HG02678 (cell line): Measurements from ENCODE around the gene DENND2A.
"Not testable (repeated sequence)": the region's sequence is repeated elsewhere in the genome, so short reads cannot be mapped to it uniquely, and the experiment has no call there.

Experiments
- ATAC-seq: cut with Tn5 transposase; IDR thresholded peaks from one replicate; pipeline ENCODE4 v1.9.1; 2021; ENCODE audit warnings: mild to moderate bottlenecking, moderate library complexity; ENCODE audit not compliant: unreplicated experiment

Gene DENND2A

DNA sequence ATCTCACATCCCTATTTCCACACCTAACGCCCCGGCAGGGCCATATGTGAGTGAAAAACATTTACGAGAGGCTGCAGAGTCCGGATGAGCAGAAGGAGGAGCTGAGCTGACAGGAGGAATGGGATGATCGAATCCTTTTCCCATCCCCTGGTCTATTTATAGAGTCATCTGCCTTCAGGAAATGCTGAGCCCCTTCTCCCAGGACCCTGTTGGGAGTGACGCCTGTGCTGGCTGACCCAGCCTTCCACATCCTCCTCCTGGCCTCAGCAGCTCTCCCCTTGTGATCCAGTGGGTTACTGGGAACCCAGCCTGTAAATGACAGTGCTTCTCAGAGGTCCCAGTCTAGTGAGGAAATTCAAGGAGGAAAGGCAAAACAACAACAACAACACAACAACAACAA lies 16.6 kb downstream of the DENND2A start:
- ATAC-seq: no peak

DNA sequence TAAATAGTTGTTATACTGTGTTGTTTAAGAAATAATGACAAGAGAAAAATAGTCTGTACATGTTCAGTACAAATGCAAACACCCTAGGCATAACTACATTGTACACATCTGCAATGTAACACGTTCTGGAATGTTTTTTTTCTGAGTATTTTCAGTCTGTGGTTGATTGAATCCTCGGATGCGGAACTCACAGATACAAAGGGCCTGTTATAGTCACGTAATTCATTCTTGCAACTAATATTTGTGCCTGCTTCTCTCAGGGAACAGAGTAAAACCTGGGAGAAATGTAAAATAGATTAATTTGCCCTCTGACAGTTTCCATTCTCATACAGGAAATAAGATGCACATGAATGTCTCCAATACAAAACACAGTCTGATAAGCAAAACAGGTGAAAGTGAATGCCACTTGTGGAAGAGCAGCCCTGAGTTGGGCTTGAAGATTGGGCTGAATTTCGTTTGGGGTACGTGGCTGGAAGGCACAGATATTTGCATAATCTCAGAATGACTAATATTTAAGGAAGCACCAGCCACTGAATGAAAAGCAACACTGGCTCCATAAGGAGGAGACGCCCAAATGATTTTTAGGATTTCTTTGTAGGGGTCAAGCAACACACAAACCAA lies 19.1 kb downstream of the DENND2A start:
- no peak for ATAC-seq

DNA sequence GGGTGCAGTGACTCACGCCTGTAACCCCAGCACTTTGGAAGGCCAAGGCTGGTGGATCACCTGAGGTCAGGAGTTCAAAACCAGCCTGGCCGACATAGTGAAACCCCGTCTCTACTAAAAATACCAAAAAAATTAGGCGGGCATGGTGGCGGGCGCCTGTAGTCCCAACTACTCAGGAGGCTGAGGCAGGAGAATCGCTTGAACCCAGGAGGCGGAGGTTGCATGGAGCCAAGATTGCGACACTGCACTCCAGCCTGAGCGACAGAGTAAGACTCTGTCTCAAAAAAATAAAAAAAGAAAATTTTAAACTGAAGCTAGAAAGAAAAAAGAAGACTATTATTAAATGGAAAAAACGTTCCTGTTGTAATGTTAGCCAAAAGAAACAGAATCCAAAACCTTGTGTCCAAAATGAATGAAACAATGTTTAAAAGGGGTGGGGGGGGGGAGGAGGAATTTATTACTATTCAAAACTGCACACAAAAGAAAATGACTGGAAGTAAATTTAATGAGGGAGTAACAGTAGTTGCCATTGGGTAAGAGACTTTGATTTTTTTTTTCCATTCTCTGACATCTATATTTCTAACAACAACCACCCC lies 20.6 kb downstream of the DENND2A start:
- not testable (repeated sequence) for ATAC-seq

GRCh38 chr7:140619176-140619575 lies 21.4 kb downstream of the DENND2A start:
- no peak for ATAC-seq

GRCh38 chr7:140618306-140618705 lies 22.3 kb downstream of the DENND2A start:
- ATAC-seq: no peak

GRCh38 chr7:140617081-140617480 lies 23.5 kb downstream of the DENND2A start:
- no peak for ATAC-seq

DNA sequence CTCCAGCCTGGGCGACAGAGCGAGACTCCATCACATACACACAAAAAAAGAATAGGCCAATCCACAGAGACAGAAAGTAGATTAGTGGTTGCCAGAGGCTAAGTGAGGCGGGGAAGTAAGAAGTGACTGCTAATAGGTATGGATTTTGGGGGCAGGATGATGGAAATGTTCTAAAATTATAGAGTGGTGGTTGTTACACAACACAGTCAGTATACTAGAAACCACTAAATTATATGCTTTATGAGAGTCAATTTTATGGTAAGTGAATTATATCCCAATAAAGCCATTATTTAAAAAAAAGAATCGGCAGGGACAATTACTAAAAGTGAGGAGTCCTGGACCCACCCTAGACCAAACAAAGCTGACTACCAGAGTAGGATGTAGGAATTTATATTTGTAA lies 24.3 kb downstream of the DENND2A start:
- no peak for ATAC-seq

DNA sequence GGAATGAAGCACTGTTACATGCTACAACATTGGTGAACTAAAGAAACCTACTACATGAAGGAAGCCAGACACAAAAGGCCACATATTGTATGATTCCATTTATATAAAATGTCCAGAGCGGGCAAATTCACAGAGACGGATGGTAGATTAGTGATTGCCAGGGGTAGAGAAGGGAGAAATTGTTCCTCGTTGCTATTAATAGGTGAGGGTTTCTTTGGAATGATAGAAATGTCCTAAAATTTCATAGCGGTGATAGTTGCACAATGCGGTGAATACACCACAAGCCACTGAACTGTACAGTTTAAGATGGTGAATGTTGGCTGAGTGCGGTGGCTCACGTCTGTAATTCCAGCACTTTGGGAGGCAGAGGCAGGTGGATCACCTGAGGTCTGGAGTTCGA lies 29.0 kb downstream of the DENND2A start:
- ATAC-seq: no peak

DNA sequence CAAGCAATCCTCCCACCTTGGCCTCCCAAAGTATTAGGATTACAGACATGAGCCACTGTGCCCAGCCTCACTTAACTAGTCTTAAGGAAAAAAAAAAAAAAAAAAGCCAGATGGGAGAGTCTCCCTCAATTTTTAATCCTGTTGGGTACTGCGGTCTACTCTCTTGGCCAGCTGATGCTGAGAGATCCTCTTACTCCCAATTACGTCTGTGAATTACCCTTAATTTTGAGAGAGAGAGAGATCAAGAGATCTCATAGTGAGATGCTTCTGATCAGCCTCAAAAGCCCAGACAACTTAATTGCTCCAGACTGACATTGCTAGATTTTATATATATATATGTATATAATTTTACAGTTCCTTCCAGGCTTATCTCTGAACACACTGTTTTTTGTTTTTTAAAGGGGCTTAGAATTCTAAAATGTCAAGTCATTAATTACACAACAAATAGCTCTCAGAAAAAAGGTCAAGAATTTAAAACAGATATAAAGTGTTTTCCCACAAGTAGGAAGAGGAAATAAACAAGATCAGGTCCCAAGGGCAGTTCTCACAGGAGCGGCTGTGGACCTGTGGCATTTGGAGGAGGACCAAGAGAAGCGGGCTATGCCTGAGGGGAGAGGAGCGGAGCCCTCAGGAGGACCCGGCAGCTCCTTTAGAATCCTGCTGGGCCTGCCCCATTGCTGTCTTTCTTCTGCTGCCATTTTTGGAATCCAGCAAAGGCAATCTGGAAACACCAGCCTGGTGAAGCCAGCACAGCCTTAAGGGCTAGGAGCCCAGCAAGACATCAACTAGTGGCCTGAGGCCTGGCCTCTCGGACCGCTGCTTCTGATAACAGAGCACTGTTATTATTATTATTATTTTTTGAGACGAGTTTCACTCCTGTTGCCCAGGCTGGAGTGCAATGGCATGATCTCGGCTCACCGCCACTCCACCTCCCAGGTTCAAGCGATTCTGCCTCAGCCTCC lies 30.1 kb downstream of the DENND2A start:
- ATAC-seq: no peak

GRCh38 chr7:140609646-140610045 lies 31.0 kb downstream of the DENND2A start:
- ATAC-seq: no peak

DNA sequence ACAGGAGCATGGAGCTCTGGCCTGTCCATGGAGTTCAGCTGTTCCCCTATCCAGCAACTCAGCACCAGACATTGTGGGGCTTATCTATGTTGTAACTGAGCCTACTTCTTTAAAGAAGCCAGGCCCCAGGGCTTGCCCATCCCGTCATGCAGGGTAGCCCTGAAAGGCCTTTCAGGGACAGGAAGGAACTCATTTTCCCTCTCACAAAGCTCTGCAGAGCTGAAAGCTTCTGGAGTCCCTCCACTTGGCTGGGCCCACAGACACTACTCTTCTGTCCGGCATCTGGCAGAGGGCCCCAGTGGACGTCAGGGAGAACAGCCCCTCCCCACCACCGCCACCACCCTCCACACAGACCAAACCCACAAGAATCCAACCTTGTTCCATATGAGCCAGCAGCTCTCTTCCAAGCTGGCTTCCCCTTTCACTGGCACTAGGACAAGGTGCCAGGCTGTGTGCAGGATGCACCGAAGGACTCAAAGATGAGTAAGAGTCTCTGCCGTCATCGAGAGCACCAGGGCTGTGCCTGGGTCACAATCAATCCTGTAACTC lies 33.1 kb downstream of the DENND2A start:
- ATAC-seq: no peak

DNA sequence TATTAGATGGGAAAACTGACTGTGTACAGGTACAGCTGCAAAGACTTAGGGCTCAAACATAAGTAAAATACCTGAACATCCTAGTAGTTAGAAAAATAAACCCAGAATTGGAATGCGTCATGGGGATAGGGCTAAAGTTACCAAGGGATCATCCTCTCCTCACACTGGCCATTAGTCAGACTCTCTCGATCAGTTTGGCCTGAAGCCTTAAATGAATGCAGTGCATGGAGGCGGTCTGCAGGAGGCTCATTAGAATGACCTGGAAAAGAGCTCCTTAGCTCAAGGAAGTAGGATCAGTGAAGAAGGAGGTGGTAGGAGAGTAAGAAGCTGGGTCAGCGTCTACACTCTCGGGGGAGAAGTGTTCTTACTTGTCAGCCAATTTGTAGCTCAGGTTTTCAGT lies 35.3 kb downstream of the DENND2A start:
- no peak for ATAC-seq

DNA sequence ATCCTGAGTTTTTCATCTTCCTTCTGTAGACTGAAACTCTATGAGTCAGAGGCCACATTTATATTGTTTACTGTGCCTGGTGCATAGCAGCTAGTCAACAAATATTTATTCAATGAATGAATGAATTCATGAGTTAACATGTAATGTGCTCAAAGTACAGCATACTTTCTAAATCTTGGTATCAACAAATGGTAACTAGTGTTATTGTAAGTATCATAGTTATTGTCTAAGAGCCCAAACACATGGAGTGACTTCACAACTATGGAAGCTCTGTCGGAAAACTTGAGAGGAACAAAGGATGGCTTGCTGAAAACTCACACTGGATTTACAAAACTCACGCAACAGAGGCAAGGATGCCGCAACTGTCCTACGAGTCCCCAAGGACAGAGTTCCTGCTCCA lies 35.9 kb downstream of the DENND2A start:
- ATAC-seq: no peak

DNA sequence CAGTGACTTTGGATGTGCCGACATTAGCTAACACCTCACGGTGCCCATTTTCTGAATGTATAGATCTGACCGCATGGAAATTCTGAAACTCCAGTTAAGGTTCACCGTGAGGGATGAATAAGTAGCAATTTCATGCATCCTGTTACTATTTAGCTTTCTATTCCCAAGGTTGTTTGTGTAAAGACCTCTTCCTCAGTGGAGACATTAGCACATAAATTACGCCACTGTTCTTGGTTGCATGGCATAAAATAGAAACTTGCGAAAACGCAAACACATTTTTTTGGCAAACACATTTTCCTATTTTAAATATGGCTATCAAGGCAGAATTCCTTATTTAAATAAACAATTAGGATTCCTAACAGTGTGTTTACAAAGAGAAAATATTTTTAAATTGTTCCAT lies 36.5 kb downstream of the DENND2A start:
- no peak for ATAC-seq

DNA sequence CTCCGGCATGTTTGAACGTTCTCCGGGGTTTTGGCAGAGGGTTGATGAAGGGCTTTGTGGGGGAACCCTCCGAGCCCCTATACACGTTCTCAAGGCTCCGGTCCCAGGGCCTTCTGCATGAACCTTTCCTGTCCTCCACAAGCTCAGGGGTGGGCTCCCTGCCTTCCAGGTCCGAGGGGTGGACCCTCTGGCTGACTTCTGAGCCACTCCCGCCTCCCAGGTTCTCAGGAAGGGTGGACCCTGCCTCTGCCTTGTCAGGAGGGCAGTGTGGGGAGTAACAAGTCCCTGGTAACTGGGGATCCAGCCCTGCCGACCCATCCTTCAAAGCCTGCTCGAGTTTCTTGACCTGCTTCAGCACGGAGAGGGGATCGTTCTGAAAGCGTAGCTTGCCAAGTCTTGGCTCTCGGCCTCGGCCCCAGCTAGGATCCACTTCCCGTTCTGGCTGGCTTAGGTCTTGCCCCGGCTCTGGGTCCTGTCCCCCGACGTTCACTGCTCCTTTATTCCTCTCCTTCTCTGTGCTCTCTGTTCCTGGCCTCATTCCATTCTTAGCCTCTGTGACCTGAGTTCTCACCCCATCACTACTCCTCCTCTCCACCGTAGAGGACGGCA lies 38.9 kb downstream of the DENND2A start:
- ATAC-seq: no peak

GRCh38 chr7:140600341-140600740 lies 40.3 kb downstream of the DENND2A start:
- no peak for ATAC-seq

DNA sequence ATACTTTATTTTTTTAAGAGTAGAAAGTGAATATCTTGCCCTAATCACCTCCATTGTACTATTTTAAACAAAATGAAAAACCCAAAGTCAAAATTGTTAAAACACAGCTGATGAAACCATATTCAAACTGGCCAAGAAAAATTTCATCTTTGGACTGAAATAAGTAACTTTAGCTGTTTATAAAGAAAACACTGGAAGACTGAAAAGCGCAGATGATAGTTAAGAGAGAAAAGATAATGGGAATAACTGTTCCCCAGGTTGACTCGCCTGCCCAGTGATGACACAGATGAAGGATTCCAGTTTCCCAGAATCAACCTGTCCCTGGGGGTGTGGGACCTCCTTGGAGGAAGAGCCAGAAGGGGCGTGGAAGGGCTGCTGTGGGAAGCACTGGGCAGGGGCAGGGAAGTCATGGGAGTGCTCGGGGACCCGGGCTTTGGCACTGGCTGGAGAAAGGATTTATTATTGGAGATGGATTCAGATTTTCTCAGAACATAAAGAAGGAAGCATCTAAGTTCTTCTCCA lies 43.1 kb downstream of the DENND2A start:
- ATAC-seq: no peak

- ATAC-seq: no peak
Measured at GRCh38 chr7:140596519-140597427, 43.8 kb downstream of the DENND2A start.

DNA sequence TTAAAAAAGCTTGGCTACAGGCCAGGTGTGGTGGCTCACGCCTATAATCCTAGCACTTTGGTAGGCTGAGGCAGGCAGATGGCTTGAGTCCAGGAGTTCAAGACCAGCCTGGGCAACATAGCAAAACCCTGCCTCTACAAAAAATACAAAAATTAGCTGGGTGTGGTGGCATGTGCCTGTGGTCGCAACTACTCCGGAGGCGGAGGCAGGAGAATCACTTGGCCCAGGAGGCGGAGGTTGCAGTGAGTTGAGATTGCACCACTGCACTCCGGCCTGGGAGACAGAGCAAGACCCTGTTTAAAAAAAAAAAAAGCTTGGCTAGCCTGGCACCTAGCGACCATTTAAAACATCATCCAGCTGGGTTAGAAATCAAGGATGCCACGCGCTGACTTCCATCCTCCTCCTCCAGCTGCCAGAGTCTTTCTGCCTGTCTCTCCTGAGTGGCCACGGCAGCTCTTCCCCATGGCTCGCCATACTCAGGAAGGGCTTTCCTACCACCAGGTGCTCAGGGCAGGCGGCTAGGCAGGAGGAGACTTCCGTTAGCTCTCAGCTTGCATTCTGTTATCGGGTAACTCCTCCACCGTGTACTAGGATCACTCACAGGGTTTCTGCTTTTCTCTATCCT lies 45.0 kb downstream of the DENND2A start:
- ATAC-seq: no peak
